ELR (cell line): Measurements from ENCODE around the gene DNAH17.

Experiments
- DNase-seq: peaks from one replicate; pipeline ENCODE4 v3.0.0-alpha.2; 2015; ENCODE audit warnings: low read depth

DNAH17 gene

GRCh38 chr17:78572239-78573205 is 4.7 kb downstream of the DNAH17 start:
- DNase-seq: no peak

- no peak for DNase-seq
Measured at GRCh38 chr17:78571329-78571728, 5.9 kb downstream of the DNAH17 start.

DNA sequence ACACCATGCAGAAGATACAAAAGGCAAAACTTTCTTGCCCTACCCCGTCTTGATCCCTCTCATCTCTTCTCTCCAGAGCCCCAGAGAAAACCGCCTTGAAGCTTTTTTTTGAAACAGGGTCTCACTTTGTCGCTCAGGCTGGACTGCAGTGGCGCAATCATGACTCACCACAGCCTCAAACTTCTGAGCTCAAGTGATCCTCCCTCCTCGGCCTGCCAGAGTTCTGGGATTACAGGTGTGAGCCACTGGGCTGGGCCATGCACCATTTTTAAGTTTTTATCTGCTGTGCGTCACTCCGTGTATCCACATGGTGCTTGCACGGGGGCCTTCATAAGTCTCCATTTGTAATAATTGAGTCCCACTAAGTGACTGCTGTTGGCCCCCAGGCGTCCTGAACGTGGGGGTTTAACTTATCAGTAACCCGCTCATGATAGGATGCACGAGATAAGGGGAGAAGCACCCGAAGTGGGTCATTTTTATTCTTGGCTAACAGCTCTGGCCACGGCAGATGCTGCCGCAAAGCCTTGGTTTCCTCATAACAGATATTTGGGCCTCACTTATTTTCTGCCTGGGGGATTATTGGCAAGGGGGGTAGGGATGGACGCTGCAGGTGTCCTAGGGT is 8.6 kb downstream of the DNAH17 start:
- peak; percentile 33 for DNase-seq

GRCh38 chr17:78567991-78568390 is 9.2 kb downstream of the DNAH17 start:
- no peak for DNase-seq

DNA sequence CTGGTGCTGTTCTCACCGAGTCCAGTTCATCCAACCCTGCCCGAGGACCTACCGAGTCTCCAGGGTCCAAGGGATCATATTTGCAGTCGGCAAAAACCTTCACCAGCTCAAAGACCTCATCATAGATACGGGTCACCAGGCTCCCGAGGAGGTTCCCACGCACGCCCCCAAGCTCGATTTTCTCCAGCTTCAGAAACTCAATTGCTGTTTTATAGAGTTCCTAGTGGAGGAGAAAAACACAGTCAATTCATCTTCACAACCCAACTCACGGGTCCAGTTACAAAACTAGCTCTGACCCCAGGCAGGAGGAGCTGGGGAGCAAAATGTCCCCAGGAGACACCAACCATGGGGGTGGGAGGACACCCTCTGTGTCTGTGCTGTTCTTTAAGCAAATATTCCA is 10.2 kb downstream of the DNAH17 start:
- no peak for DNase-seq

GRCh38 chr17:78563189-78564145 is 13.7 kb downstream of the DNAH17 start:
- DNase-seq: no peak

GRCh38 chr17:78562734-78563133 is 14.5 kb downstream of the DNAH17 start:
- no peak for DNase-seq

GRCh38 chr17:78561166-78561565 is 16.0 kb downstream of the DNAH17 start:
- no peak for DNase-seq

DNA sequence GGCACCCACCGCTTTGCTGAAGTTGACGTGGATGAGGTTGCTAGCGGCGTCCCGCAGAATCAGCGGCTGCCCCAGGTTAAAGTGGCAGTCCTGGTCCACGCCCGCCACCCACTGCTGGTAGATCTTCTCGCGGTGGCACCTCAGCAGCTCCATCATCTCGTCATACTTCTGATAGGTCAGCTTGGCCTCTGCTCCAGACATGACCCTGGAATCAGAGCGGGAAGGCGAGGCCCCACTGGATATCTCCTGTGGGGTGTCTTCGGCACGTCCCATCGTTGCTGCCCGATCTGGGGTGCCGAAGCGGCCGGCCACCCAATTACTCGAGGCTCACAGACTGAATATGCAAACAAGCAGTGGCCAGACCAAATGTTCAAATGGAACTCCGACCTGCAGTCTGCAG is 16.5 kb downstream of the DNAH17 start:
- DNase-seq: no peak

- no peak for DNase-seq
Measured at GRCh38 chr17:78559749-78560368, 17.3 kb downstream of the DNAH17 start.

- DNase-seq: no peak
Measured at GRCh38 chr17:78558989-78559388, 18.2 kb downstream of the DNAH17 start.

DNA sequence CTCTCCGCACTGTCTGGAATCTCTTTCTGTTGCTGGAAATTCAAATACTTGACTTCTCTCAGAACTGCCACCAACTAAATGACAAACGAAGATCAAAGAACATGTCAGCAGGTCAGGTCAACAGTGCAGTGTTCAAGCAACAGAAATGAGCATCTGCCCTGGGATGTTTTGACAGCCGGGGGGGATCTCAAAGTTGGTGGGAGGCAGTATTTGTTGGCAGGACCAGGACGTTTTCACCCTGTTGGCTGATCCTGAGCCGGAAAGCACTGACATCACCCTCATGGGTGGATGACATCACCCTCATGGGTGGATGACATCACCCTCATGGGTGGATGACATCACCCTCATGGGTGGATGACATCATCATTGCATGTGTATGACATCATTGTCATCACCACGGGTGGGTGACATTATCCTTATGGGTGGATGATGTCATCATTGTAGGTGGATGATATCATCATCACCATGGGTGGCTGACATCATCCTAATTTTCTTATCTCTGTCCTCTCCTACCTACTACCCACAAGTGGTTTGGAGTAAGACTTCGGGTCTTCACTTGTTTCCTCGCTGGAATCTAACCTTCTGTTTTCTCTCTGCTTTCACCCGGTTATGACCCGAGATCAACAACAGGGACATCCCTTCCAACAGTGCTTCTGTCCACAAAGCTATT is 18.9 kb downstream of the DNAH17 start:
- peak; percentile 46 for DNase-seq

- DNase-seq: peak; percentile 79
Measured at GRCh38 chr17:78557598-78558039, 19.6 kb downstream of the DNAH17 start.

GRCh38 chr17:78556812-78557211 is 20.4 kb downstream of the DNAH17 start:
- no peak for DNase-seq

DNA sequence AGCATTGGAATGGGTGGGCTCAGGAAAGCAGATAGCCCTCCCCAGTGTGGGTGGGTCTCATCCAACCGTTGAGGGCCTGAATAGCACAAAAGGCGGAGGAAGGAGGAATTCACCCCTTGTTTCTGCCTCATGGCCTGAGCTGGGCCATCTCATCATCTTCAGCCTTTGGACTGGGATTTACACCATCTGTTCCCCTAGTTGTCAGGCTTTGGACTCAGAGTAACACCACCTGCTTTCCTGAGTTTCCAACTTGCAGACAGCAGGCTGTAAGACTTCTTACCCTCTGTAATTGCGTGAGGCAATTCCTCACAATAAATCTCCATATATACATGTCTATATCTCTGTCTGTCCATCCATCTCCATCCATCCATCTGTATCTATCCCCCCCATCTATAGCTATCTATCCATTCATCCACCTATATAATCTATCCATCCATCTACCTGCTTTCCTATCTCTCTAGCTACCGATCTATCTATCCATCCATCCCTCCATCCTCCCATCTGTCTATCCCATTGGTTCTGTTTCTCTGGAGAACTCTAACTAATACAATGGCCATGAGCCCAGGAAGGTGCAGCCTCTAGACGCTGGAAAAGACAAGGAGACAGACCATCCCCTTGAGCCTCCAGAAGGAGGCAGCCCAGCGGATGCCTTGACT is 21.3 kb downstream of the DNAH17 start:
- DNase-seq: no peak

- DNase-seq: no peak
Measured at GRCh38 chr17:78550464-78550863, 26.7 kb downstream of the DNAH17 start.

DNA sequence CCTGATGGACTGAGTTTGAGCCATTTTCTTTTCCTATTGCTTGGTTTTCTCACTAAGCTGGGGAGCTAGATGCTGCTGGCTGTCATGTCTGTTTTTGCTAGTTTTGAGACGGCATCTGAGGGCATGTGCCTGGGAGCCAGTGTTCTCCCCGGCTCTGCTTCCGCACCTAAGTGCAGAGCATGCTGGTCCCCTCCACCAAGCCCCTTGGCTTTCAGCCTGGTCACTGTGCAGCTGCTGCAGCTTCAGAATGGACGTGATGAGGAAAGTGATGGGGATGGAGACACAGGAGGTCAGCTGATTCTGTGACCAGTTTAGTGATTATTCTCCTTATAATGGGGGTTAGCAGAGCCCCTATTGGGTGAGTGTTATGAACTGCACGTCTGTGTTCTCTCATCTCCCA is 28.5 kb downstream of the DNAH17 start:
- DNase-seq: no peak

- no peak for DNase-seq
Measured at GRCh38 chr17:78547035-78547434, 30.2 kb downstream of the DNAH17 start.

DNA sequence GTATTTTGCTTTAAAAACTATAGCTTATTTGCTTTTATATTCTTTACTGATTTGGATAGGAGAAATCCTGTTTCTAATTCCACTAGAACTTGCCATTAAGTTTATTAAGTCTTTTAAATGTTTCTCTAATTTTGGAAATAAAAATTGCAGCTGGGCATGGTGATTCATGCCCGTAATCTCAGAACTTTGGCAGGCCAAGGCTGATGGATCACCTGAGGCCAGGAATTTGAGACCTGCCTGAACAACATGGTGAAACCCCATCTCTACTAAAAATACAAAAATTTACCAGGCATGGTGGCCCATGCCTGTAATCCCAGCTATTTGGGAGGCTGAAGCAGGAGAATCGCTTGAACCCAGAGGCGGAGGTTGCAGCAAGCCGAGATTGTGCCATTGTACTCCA is 30.7 kb downstream of the DNAH17 start:
- no peak for DNase-seq

DNA sequence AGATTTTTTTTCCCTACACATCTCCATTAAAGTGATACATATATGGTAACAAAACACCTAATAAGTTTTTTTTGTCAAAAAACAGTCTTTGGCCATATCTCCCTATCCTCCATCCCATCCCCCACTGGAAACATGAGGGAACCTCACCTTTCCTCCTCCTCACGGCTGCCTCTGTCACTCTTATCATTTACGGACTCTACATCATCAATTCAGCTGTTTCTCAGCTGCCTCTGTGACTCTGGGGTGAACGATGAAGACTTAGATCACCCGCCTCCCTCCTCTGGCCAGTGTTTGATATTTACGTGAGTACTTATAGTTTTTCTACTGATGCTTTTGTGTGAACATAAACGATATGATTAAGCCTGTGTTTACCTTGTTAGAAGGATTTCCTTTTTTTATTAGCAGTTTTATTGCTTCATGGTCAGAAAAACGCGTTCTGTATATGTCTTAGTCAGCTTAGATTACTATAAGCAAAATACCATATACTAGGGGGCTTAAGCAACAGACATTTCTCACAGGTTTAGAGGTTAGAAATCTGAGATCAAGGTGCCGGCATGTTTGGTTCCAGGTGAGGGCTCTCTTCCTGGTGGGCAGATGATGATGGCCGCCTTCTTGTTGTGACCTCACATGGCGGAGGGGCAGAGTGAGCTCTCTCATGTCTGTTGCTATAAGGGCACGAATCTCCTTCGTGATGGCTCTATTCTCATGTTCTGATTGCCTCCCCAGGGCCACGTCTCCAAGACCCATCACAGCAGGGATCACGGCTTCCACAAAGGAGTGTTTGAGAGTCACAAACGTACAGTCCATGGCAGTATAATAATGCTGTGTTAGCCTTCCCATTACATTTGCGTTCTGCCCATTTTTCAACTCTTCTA is 32.1 kb downstream of the DNAH17 start:
- no peak for DNase-seq
